HG03575 (cell line): ENCODE data around the gene MSRB2.
"Not testable (repeated sequence)": the region's sequence is repeated elsewhere in the genome, so short reads cannot be mapped to it uniquely, and the experiment has no call there.

Source experiments
- ATAC-seq: cut with Tn5 transposase; IDR thresholded peaks from one replicate; pipeline ENCODE4 v1.9.1; 2021; ENCODE audit not compliant: unreplicated experiment, insufficient number of reproducible peaks, low FRiP score; ENCODE audit errors: extremely low read depth

MSRB2 gene

DNA sequence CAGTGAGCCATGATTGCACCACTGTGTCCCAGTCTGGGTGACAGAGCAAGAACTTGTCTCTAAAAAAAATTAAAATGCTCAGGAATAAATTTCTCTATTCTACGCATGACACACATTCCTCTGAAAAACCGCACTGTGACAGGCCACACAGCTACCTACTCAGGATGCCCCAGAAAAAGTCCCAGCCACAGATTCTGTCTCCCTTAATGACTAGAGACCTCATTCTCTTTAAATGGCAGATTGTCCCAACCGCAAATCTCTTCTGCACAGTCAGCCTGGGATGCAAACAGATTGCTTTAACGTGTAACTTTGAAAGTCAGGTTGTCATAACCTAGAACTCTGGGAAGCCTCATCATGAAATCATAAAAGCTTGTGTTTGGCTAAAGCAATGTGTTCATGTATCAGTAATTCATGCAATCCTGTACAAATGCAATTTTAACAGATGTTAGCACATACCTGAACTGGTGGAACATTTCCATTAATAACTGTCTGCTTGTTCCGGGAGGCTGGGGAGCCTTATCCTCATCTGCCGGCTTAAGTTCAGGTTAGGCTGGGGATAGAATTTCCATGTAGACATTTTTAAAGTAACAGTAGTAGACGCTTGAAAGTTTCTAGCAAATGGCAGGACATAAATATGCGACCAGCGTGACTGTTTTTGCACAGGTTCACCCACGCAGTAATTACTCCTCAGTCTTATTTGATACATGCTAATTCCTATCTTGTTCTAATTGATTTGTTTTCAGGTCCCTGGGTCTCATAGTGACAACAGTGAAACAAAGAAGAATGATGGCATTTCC is 26.2 kb upstream of the MSRB2 start:
- no peak for ATAC-seq

GRCh38 chr10:23070092-23070912 is 25.1 kb upstream of the MSRB2 start:
- not testable (repeated sequence) for ATAC-seq

DNA sequence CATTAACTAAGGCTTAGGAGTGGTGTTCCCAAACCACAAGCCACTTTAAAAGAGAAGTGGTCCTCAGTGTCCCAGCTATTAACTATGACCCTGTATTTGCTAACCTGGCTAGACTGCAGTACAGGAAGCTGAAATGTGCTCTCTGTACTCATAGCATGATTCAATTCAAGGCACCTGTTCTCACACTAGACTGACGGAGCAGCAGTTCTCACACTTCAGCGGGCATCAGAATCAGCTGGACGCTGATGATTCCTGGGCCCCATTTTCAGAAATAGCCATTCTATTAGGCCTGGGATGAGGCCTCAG is 24.5 kb upstream of the MSRB2 start:
- ATAC-seq: peak; percentile 34

- ATAC-seq: not testable (repeated sequence)
These were observed 22.8 kb upstream of the MSRB2 start for GRCh38 chr10:23072593-23072992.

- ATAC-seq: no peak
These were observed 21.9 kb upstream of the MSRB2 start for GRCh38 chr10:23073527-23073926.

DNA sequence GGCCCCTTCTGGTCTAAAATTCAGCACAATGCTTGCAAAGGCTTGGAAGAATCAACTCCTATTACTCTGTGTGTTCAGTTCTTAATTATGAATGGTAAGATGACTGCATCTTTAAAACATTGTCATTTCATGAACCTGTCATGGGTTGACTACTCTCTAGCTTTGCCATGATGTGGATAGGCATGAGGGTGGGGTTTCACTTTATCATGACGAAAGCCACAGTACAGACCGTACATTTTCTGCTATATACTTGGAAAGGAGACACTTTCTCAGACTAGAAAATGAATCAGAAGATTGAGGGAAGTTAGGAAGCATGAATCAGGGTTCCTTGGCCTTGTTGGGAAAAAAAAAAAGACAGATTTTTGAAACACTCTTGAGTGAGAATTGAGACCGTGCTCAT is 19.7 kb upstream of the MSRB2 start:
- ATAC-seq: no peak

GRCh38 chr10:23078114-23078513 is 17.3 kb upstream of the MSRB2 start:
- no peak for ATAC-seq

- no peak for ATAC-seq
These were observed 15.7 kb upstream of the MSRB2 start for GRCh38 chr10:23079700-23080099.

DNA sequence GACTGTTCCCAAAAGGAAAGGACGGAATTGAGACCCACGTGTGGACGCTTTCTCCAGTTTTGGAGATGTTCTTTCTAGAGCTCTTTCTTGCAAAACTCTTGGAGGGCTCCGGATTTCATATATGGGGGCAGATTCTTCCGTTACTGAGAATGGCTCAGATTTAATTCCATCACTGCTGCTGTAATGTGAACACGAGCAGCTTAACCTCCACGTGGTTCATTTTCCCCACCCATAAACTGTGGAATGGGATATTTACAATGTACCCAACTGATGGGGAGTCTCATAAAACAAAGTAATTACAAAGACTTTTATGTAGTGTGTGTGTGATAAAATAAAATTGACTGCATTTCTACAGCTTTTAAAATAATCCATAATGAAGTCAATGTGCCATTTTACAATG is 15.1 kb upstream of the MSRB2 start:
- ATAC-seq: no peak

GRCh38 chr10:23081221-23081750 is 14.1 kb upstream of the MSRB2 start:
- ATAC-seq: no peak

- ATAC-seq: no peak
These were observed 13.5 kb upstream of the MSRB2 start for GRCh38 chr10:23081891-23082290.

DNA sequence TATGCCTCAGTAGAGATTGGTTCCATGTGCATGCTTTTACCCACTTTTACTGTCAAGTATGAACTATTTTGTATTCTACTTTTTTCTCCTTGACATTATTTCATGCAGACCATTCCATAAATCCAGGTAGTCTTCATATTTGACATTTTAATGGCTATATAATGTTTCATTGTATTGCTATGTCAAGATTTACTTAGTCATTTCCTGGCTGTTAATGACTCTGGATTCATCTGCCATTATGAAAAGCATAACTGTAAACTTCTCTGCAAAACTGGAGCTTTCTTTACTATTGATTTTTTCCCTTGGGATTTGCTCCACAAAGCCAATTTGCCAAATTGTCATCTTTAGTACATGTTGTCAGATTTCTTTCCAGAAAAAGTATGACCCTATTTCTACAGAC is 6.8 kb upstream of the MSRB2 start:
- no peak for ATAC-seq

GRCh38 chr10:23094786-23095403 is 484 bp upstream of the MSRB2 start:
- ATAC-seq: no peak

DNA sequence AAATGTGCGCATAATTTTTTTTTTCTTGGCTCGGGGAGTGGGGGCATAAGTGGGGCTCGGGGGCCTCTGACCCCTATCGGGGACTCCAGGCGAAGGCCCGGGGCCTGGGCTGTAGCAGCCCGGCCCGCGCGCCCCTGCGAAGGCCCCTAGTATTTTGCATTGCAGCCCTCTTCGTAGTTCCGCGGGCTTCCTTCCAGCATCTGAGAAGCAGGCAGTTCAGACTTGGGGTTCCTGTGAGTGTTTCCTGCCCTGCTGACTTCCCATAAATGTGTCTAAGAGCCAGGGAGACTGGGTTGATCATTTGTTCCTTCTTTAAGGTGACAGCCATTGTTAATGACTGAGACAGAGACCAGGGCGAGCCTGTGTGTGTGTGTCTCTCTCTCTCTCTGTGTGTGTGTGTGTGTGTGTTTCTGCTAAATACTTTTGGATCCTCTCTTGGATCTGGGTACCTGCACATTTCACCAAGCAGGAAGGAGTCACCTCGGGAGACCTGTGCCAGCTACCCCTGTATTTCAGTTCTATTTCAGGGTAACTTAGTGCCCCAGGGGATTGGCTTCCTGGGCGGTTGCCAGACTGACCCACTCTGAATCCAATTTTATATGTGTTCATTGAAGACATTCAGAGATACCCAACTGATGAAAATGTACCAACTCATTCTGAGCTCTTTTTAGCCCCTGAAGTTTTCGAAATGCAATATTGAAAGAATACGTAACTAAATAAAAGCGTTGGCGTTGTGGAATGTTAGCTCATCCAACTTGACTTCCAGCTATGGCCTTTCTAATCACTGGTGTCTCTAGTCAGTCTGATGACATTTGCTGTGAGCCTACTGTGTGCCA is 805 bp downstream of the MSRB2 start:
- no peak for ATAC-seq

DNA sequence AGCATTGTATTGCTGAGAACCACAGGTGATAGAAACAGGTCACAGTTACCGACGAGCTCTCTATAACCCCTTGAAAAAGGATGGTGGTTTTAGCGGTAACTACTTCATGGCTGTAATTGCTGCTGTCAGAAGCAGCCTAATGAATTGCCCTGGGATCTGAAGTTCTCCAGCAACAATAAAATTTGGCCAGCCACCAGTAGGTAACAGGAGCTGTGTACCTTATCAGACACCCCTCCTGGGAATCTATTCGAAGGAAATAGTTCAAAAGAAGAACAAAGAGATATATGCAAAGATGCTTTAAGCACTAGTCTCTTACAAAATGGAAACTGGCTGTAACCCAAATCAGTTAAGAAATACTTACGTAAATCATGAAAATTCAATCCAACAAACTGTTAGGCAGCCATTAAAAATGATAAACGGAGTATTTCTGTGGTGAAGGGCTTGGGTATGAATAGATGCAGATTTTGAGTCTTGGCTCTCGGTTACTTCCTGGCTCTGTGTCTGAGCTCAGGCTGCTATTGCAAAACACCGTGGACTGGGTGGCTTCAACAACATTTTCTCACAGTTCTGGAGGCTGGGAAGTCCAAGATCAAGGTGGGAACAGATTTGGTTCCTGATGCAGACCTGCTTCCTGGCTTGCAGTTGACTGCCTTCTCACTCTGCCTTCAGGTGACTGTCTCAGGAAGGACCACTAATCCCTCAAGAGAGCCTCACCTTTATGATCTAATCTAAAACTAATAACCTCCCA is 1.6 kb downstream of the MSRB2 start:
- no peak for ATAC-seq

- no peak for ATAC-seq
These were observed 3.7 kb downstream of the MSRB2 start for GRCh38 chr10:23099079-23099478.

GRCh38 chr10:23099816-23100215 is 4.4 kb downstream of the MSRB2 start:
- ATAC-seq: no peak

- no peak for ATAC-seq
These were observed 5.1 kb downstream of the MSRB2 start for GRCh38 chr10:23100331-23101030.
